B cell (primary cell): Measurements from ENCODE around the gene TMC2. TPM values are rescaled to one million over a fixed set of nuclear protein-coding genes. Genes with fewer than 3 reads are reported as not detected.

Experiments used
- ATAC-seq: fragments of 200-7000 bp; cut with Tn5 transposase; one replicate; pipeline ENCODE4 v1.10.0; 2021; ENCODE audit warnings: low read depth, mild to moderate bottlenecking, moderate number of reproducible peaks, moderate library complexity
- CTCF ChIA-PET: fragments of 350-600 bp; sonication (Branson Sonifier 250); formaldehyde crosslinking; loops from one replicate; lab custom pipeline; 2021; ENCODE audit warnings: antibody characterized with exemption, inconsistent platforms; lab: Charles Lee
- POLR2A ChIA-PET: fragments of 350-600 bp; sonication (Branson Sonifier 250); formaldehyde crosslinking; loops from one replicate; lab custom pipeline; 2021; ENCODE audit warnings: antibody characterized with exemption; lab: Charles Lee
- DNase-seq: peaks from one replicate; pipeline ENCODE4 v3.0.0; 2013
- H2AFZ ChIP-seq: 2 replicates; pipeline ENCODE4 v1.6.1; 2012; ENCODE audit warnings: mild to moderate bottlenecking, low read depth, low read length; ENCODE audit not compliant: insufficient read depth, poor library complexity, severe bottlenecking
- H3K27ac ChIP-seq, 2 donors: 1 replicate in 1 of 2; 2 replicates in 1 of 2; pipeline ENCODE4 v1.5.1; 2012 to 2013; ENCODE audit warnings: low read length in 2 of 2, mild to moderate bottlenecking in 2 of 2, moderate library complexity in 1 of 2
- H3K27me3 ChIP-seq, 4 experiments: fragments of 200-600 bp in 1 of 4; sonication (generic) in 1 of 4; replicated peaks in 1 of 4; 1 replicate in 2 of 4; 2 replicates in 2 of 4; pipeline versions ENCODE4 v1.6.1 to v1.7.0; 2013 to 2016; ENCODE audit warnings: low read length in 3 of 4, mild to moderate bottlenecking in 2 of 4, mixed read lengths in 1 of 4, moderate library complexity in 1 of 4; ENCODE audit not compliant: insufficient read depth in 4 of 4, control insufficient read depth in 3 of 4; ENCODE audit errors: control extremely low read depth in 1 of 4
- H3K36me3 ChIP-seq, 2 experiments: replicated peaks in 1 of 2; 1 replicate in 1 of 2; 2 replicates in 1 of 2; pipeline versions ENCODE4 v1.6.1 to v1.7.1; 2013; ENCODE audit warnings: low read length in 1 of 2; ENCODE audit not compliant: insufficient read depth in 2 of 2, control insufficient read depth in 1 of 2; ENCODE audit errors: control extremely low read depth in 1 of 2, extremely low read depth in 1 of 2
- H3K4me1 ChIP-seq, 2 donors: fragments of 200-600 bp in 1 of 2; sonication (generic) in 1 of 2; 1 replicate in 1 of 2; 2 replicates in 1 of 2; pipeline versions ENCODE4 v1.5.1 to v1.6.1; 2013 to 2017; ENCODE audit warnings: low read length in 2 of 2; ENCODE audit not compliant: control insufficient read depth in 2 of 2, insufficient read depth in 2 of 2
- H3K4me2 ChIP-seq: replicated peaks from 2 replicates; pipeline ENCODE3; 2012; ENCODE audit warnings: mild to moderate bottlenecking, low read depth, low read length; ENCODE audit not compliant: poor library complexity, severe bottlenecking
- H3K4me3 ChIP-seq, 5 experiments: fragments of 200-600 bp in 1 of 5; sonication (generic) in 1 of 5; 1 replicate in 3 of 5; 2 replicates in 2 of 5; pipeline versions ENCODE4 v1.5.1 to v1.7.0; 2011 to 2016; ENCODE audit warnings: low read length in 4 of 5, mild to moderate bottlenecking in 4 of 5, low read depth in 2 of 5, control low read depth in 1 of 5, moderate library complexity in 1 of 5; ENCODE audit not compliant: insufficient read depth in 1 of 5; ENCODE audit errors: control extremely low read depth in 1 of 5, extremely low read depth in 1 of 5
- H3K79me2 ChIP-seq: fragments of 200-600 bp; sonication (generic); one replicate; pipeline ENCODE4 v1.6.0; 2016; ENCODE audit warnings: low read length; ENCODE audit not compliant: control insufficient read depth, insufficient read depth
- H3K9ac ChIP-seq: fragments of 200-600 bp; sonication (generic); 2 replicates; pipeline ENCODE4 v1.6.1; 2017; ENCODE audit warnings: mild to moderate bottlenecking, low read length, moderate library complexity
- H3K9me3 ChIP-seq, 3 donors: one replicate each; pipeline versions ENCODE4 v1.6.1 to v1.7.1; 2013; ENCODE audit warnings: low read length in 2 of 3; ENCODE audit not compliant: control insufficient read depth in 2 of 3, insufficient read depth in 1 of 3; ENCODE audit errors: control extremely low read depth in 1 of 3
- H4K20me1 ChIP-seq: 2 replicates; pipeline ENCODE4 v1.6.0; 2012; ENCODE audit warnings: mild to moderate bottlenecking, low read length; ENCODE audit not compliant: insufficient read depth, control insufficient read depth, poor library complexity, severe bottlenecking
- H3K27ac Mint-ChIP-seq: one replicate; pipeline ENCODE4 v1.8.0; 2021; ENCODE audit warnings: mixed read lengths
- H3K27me3 Mint-ChIP-seq: one replicate; pipeline ENCODE4 v1.8.0; 2021; ENCODE audit warnings: mixed read lengths
- H3K4me1 Mint-ChIP-seq: one replicate; pipeline ENCODE4 v1.8.0; 2021; ENCODE audit warnings: mixed read lengths
- H3K4me3 Mint-ChIP-seq: one replicate; pipeline ENCODE4 v1.8.0; 2021; ENCODE audit warnings: mixed read lengths
- H3K9me3 Mint-ChIP-seq: one replicate; pipeline ENCODE4 v1.8.0; 2022; ENCODE audit warnings: mixed read lengths; ENCODE audit not compliant: insufficient read depth
- EZH2 ChIP-seq: IDR thresholded peaks from 2 replicates; pipeline ENCODE4 v1.6.1; 2012; ENCODE audit warnings: borderline replicate concordance, low read depth, mild to moderate bottlenecking, moderate library complexity, low read length; ENCODE audit not compliant: insufficient read depth, poor library complexity, severe bottlenecking
- WGBS: methylation state at CpG from one replicate; pipeline ENCODE4 v1.1.5; 2013; ENCODE audit warnings: missing lambda C conversion rate; ENCODE audit not compliant: insufficient coverage; 5-methylcytosine and 5-hydroxymethylcytosine counted together
- intact Hi-C: fragments of 100-400 bp; cut with micrococcal nuclease; formaldehyde crosslinking; loops from one replicate; pipeline ENCODE4 v1.10.0; 2022
- polyA plus RNA-seq: library from polyadenylated mRNA; depleted of rRNA; stranded (reverse); fragments of >200 nt; gene quantifications from 2 replicates; pipeline ENCODE4 v1.2.3, GENCODE V29; 2012
- total RNA-seq, 2 donors: library from RNA; stranded (reverse); fragments of 120-200 nt in 1 of 2; gene quantifications; 1 replicate in 1 of 2; 2 replicates in 1 of 2; pipeline versions ENCODE4 v1.2.3 to v1.2.4, GENCODE V29; 2013 to 2022
- TF ChIP-seq, protein P1 (sequence below): fragments of 200-600 bp; IDR thresholded peaks from one replicate; pipeline ENCODE4 v1.8.0; 2022; ENCODE audit warnings: antibody characterized with exemption, mild to moderate bottlenecking

The TMC2 gene
- total and polyA plus RNA-seq, 2 donors (not counting 1 experiment from before 2014, with no cell fraction given) = not detected

DNA sequence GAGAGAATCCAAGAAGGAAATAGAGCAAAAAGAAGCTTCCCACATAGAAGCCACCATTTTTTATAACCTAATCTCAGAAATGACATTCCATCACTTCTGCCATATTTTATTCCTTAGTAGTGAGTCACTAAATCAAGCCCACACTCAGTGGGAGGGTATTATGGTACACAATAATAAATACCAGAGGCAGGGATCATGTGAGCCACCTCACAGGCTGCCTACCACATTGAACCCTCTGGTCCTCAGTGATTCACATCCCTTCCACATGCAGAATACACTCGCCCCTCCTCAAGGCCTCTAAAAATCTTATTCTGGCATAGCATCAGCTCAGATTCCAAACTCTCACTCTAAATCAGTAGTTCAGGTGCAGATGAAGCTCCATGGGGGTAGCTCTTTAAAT is 49.4 kb downstream of the TMC2 start:
- no peak overlapping the region for H3K27ac Mint-ChIP-seq
- no peak overlapping the region for H3K4me2 ChIP-seq
- H3K4me1 Mint-ChIP-seq = no peaks in the 10 kb centered on the region
- H3K4me3 ChIP-seq = no peak overlapping the region
- H3K4me1 ChIP-seq = no peaks in the 10 kb centered on the region
- ChIA-PET CTCF (no interaction called here), POLR2A (no interaction called here)
- TF ChIP-seq EZH2 = no peak
- TF ChIP-seq, protein P1, sequence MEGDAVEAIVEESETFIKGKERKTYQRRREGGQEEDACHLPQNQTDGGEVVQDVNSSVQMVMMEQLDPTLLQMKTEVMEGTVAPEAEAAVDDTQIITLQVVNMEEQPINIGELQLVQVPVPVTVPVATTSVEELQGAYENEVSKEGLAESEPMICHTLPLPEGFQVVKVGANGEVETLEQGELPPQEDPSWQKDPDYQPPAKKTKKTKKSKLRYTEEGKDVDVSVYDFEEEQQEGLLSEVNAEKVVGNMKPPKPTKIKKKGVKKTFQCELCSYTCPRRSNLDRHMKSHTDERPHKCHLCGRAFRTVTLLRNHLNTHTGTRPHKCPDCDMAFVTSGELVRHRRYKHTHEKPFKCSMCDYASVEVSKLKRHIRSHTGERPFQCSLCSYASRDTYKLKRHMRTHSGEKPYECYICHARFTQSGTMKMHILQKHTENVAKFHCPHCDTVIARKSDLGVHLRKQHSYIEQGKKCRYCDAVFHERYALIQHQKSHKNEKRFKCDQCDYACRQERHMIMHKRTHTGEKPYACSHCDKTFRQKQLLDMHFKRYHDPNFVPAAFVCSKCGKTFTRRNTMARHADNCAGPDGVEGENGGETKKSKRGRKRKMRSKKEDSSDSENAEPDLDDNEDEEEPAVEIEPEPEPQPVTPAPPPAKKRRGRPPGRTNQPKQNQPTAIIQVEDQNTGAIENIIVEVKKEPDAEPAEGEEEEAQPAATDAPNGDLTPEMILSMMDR = no peak
- DNase-seq = no peak
- intact Hi-C loops = no loop called here
- no peaks in the 10 kb centered on the region for H3K9me3 Mint-ChIP-seq
- ATAC-seq = no peak
- H3K27ac ChIP-seq = no peak overlapping the region
- H2AFZ ChIP-seq = no peak overlapping the region
- H3K9me3 ChIP-seq = no peaks in the 10 kb centered on the region
- peaks cover 0 to 15% (median 9%) of the 10 kb centered on the region in 4 experiments for H3K27me3 ChIP-seq
- H3K36me3 ChIP-seq = no peaks in the 10 kb centered on the region
- no peak overlapping the region for H3K4me3 Mint-ChIP-seq
- no peak overlapping the region for H3K9ac ChIP-seq
- whole genome bisulfite sequencing = no CpG with 5 or more reads among the region's 1 CpG
- peaks cover 49% of the 10 kb centered on the region for H3K27me3 Mint-ChIP-seq
- H3K79me2 ChIP-seq = no peaks in the 10 kb centered on the region
- no peaks in the 10 kb centered on the region for H4K20me1 ChIP-seq

DNA sequence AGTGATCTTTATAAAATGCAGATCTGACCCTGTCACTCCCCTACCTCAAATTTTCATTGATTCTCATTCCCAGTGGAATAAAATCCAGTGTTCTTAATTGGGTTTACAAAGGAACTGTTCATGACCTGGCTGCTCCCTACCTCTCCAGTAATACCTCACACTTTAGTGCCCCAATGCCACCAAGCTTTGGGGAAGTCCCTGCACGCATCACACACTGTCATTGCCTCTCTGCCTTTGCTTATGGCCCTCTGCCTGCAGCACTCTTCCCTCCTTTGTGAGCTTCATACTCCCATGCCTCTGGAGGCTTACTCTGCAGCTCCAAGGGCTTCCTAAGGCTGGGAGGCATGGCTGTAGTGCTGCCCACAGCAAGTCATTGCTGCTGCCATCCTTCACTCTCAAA is 57.4 kb downstream of the TMC2 start:
- H3K4me1 Mint-ChIP-seq = no peaks in the 10 kb centered on the region
- no peak overlapping the region for H3K9ac ChIP-seq
- no peaks in the 10 kb centered on the region for H3K4me1 ChIP-seq
- H3K9me3 ChIP-seq = peaks cover 0 to 5% (median 1%) of the 10 kb centered on the region in 3 donors
- no CpG with 5 or more reads among the region's 1 CpG for WGBS
- H3K4me3 Mint-ChIP-seq = no peak overlapping the region
- no peaks in the 10 kb centered on the region for H4K20me1 ChIP-seq
- TF ChIP-seq, protein P1 = no peak
- no peak for TF ChIP-seq EZH2
- H3K27ac Mint-ChIP-seq = no peak overlapping the region
- no peaks in the 10 kb centered on the region for H3K79me2 ChIP-seq
- ATAC-seq (no peak), DNase-seq (no peak)
- no peak overlapping the region for H3K4me3 ChIP-seq
- ChIA-PET CTCF (no interaction called here), POLR2A (no interaction called here)
- no peak overlapping the region for H2AFZ ChIP-seq
- intact Hi-C loops = no loop called here
- no peaks in the 10 kb centered on the region for H3K9me3 Mint-ChIP-seq
- peaks cover 49% of the 10 kb centered on the region for H3K27me3 Mint-ChIP-seq
- H3K27me3 ChIP-seq = peaks cover 0 to 10% (median 2%) of the 10 kb centered on the region in 4 experiments
- H3K27ac ChIP-seq = no peak overlapping the region
- H3K4me2 ChIP-seq = no peak overlapping the region
- no peaks in the 10 kb centered on the region for H3K36me3 ChIP-seq
